CD14-positive monocyte (primary cell): ENCODE data around the gene CNTRL. TPM values are rescaled to one million over a fixed set of nuclear protein-coding genes. Genes with fewer than 3 reads are reported as not detected.

ENCODE experiments used
- DNase-seq, 3 donors: peaks; one replicate each; pipeline ENCODE4 v3.0.0-alpha.2; 2011 to 2022
- H2AFZ ChIP-seq: 2 replicates; pipeline ENCODE4 v1.6.0; 2012; ENCODE audit warnings: mild to moderate bottlenecking, low read depth, low read length, inconsistent platforms; ENCODE audit not compliant: insufficient read depth, poor library complexity, severe bottlenecking
- H3K27ac ChIP-seq, 2 donors: 1 replicate in 1 of 2; 2 replicates in 1 of 2; pipeline ENCODE4 v1.5.1; 2012 to 2013; ENCODE audit warnings: low read length in 2 of 2, control low read depth in 1 of 2, inconsistent platforms in 1 of 2, low read depth in 1 of 2, mild to moderate bottlenecking in 1 of 2
- H3K27me3 ChIP-seq, 2 donors: one replicate each; pipeline versions ENCODE4 v1.6.0 to v1.6.1; 2011 to 2013; ENCODE audit warnings: low read length in 2 of 2; ENCODE audit not compliant: control insufficient read depth in 2 of 2, insufficient read depth in 2 of 2
- H3K36me3 ChIP-seq, 2 donors: replicated peaks in 1 of 2; 1 replicate in 1 of 2; 2 replicates in 1 of 2; pipeline versions ENCODE4 v1.5.1 to v1.6.1; 2012 to 2013; ENCODE audit warnings: low read length in 2 of 2, control low read depth in 1 of 2, inconsistent platforms in 1 of 2, mild to moderate bottlenecking in 1 of 2; ENCODE audit not compliant: insufficient read depth in 2 of 2, control insufficient read depth in 1 of 2
- H3K4me1 ChIP-seq, 2 donors: 1 replicate in 1 of 2; 2 replicates in 1 of 2; pipeline versions ENCODE4 v1.5.1 to v1.6.1; 2012 to 2013; ENCODE audit warnings: low read length in 2 of 2, control low read depth in 1 of 2, inconsistent platforms in 1 of 2, mild to moderate bottlenecking in 1 of 2, moderate library complexity in 1 of 2; ENCODE audit not compliant: insufficient read depth in 2 of 2, control insufficient read depth in 1 of 2
- H3K4me2 ChIP-seq: replicated peaks from 2 replicates; pipeline ENCODE3; 2012; ENCODE audit warnings: low read length, moderate library complexity, mild to moderate bottlenecking; ENCODE audit not compliant: poor library complexity, severe bottlenecking; ENCODE audit errors: extremely low read depth
- H3K4me3 ChIP-seq, 3 experiments: fragments of 200-600 bp in 1 of 3; sonication (generic) in 1 of 3; replicated peaks in 1 of 3; 1 replicate in 2 of 3; 2 replicates in 1 of 3; pipeline ENCODE4 v1.5.1; 2011 to 2013; ENCODE audit warnings: low read length in 3 of 3, mild to moderate bottlenecking in 3 of 3, control low read depth in 2 of 3, low read depth in 2 of 3, inconsistent platforms in 1 of 3, moderate library complexity in 1 of 3
- H3K79me2 ChIP-seq: 2 replicates; pipeline ENCODE4 v1.6.0; 2012; ENCODE audit warnings: mild to moderate bottlenecking, control low read depth, inconsistent platforms, low read length, moderate library complexity; ENCODE audit not compliant: insufficient read depth
- H3K9ac ChIP-seq: 2 replicates; pipeline ENCODE4 v1.6.0; 2017; ENCODE audit warnings: low read length, mild to moderate bottlenecking; ENCODE audit not compliant: insufficient read depth, poor library complexity, severe bottlenecking
- H3K9me3 ChIP-seq, 2 donors: replicated peaks in 1 of 2; 1 replicate in 1 of 2; 2 replicates in 1 of 2; pipeline versions ENCODE4 v1.5.1 to v1.6.1; 2012 to 2013; ENCODE audit warnings: low read length in 2 of 2, control low read depth in 1 of 2; ENCODE audit not compliant: control insufficient read depth in 1 of 2, insufficient read depth in 1 of 2
- H4K20me1 ChIP-seq: 2 replicates; pipeline ENCODE4 v1.6.0; 2012; ENCODE audit warnings: mild to moderate bottlenecking, low read length, control low read depth, moderate library complexity; ENCODE audit not compliant: insufficient read depth
- H3K27ac Mint-ChIP-seq, 7 donors: one replicate each; pipeline ENCODE4 v1.8.0; 2020; ENCODE audit warnings: mild to moderate bottlenecking in 7 of 7, mixed read lengths in 7 of 7, moderate library complexity in 6 of 7, inconsistent platforms in 2 of 7
- H3K27me3 Mint-ChIP-seq, 3 donors: one replicate each; pipeline ENCODE4 v1.8.0; 2021 to 2022; ENCODE audit warnings: low read depth in 3 of 3, mild to moderate bottlenecking in 3 of 3, mixed read lengths in 3 of 3, moderate library complexity in 3 of 3, inconsistent platforms in 1 of 3
- H3K36me3 Mint-ChIP-seq, 2 donors: one replicate each; pipeline ENCODE4 v1.8.0; 2020; ENCODE audit warnings: mixed read lengths in 2 of 2, inconsistent platforms in 1 of 2, mild to moderate bottlenecking in 1 of 2
- H3K4me1 Mint-ChIP-seq: one replicate; pipeline ENCODE4 v1.8.0; 2020; ENCODE audit warnings: mild to moderate bottlenecking, mixed read lengths
- H3K4me3 Mint-ChIP-seq, 2 donors: one replicate each; pipeline ENCODE4 v1.8.0; 2020; ENCODE audit warnings: mild to moderate bottlenecking in 2 of 2, mixed read lengths in 2 of 2, moderate library complexity in 1 of 2
- H3K9me3 Mint-ChIP-seq, 7 donors: one replicate each; pipeline ENCODE4 v1.8.0; 2020 to 2022; ENCODE audit warnings: mixed read lengths in 7 of 7, mild to moderate bottlenecking in 6 of 7, moderate library complexity in 6 of 7, inconsistent platforms in 2 of 7
- CTCF ChIP-seq: fragments of 200-600 bp; IDR thresholded peaks from one replicate; pipeline ENCODE4 v1.8.0; 2022; ENCODE audit warnings: antibody characterized with exemption, mild to moderate bottlenecking
- WGBS: methylation state at CpG from one replicate; pipeline ENCODE4 v1.1.5; 2013; ENCODE audit warnings: missing lambda C conversion rate; ENCODE audit not compliant: insufficient coverage; 5-methylcytosine and 5-hydroxymethylcytosine counted together
- intact Hi-C, 2 donors: fragments of 100-400 bp; cut with micrococcal nuclease; formaldehyde crosslinking; loops; one replicate each; pipeline versions ENCODE4 v1.15.0 to v1.15.1; 2023
- polyA plus RNA-seq, 3 donors: library from polyadenylated mRNA; depleted of rRNA in 1 of 3; unstranded in 2 of 3; stranded (reverse) in 1 of 3; fragments of 300-500 nt in 2 of 3; fragments of >200 nt in 1 of 3; fragmentation: Illumina TruSeq in 2 of 3; gene quantifications; 1 replicate in 2 of 3; 2 replicates in 1 of 3; pipeline ENCODE4 v1.2.3, GENCODE V29; 2012 to 2021

Gene CNTRL
- polyA plus RNA-seq, 3 donors = 3.9 to 26.8 (median 4.8) TPM

GRCh38 chr9:121075251-121076036 is 689 bp downstream of the CNTRL start:
- no peaks in the 10 kb centered on the region for H3K9me3 ChIP-seq
- H3K9ac ChIP-seq = peak overlapping the region; percentile 90
- peaks cover 8 to 9% of the 10 kb centered on the region in 2 donors for H3K36me3 ChIP-seq
- DNase-seq = peak; percentile 35 to 66 (median 49)
- H3K79me2 ChIP-seq = peaks cover 82% of the 10 kb centered on the region
- peak overlapping the region; percentile 98 for H2AFZ ChIP-seq
- intact Hi-C loops = no loop called here
- H3K4me3 ChIP-seq = peak overlapping the region; percentile 71 to 90 (median 85)
- H3K27me3 Mint-ChIP-seq = no peaks in the 10 kb centered on the region
- peaks cover 47 to 53% of the 10 kb centered on the region in 2 donors for H3K4me1 ChIP-seq
- peak overlapping the region; percentile 88 for H3K4me2 ChIP-seq
- H3K27me3 ChIP-seq = no peaks in the 10 kb centered on the region
- WGBS = 0% methylated on average over 15 of the region's 19 CpGs
- H4K20me1 ChIP-seq = peaks cover 28% of the 10 kb centered on the region
- peaks cover 5 to 8% of the 10 kb centered on the region in 2 donors for H3K36me3 Mint-ChIP-seq
- TF ChIP-seq CTCF = no peak
- H3K27ac Mint-ChIP-seq = peak overlapping the region; percentile 88 to 99 (median 97)
- peaks cover 53% of the 10 kb centered on the region for H3K4me1 Mint-ChIP-seq
- peak overlapping the region; percentile 97 to 99 for H3K4me3 Mint-ChIP-seq
- H3K9me3 Mint-ChIP-seq = no peaks in the 10 kb centered on the region
- peak overlapping the region; percentile 83 to 97 for H3K27ac ChIP-seq

- peak overlapping the region in 1 of 2 donors; percentile 5 for H3K27ac ChIP-seq
- H3K9me3 ChIP-seq = no peaks in the 10 kb centered on the region
- H2AFZ ChIP-seq = no peak overlapping the region
- H3K27ac Mint-ChIP-seq = peak overlapping the region in 2 of 7 donors; percentile 87 to 90
- H3K4me2 ChIP-seq = no peak overlapping the region
- no peak overlapping the region for H3K4me3 ChIP-seq
- no peaks in the 10 kb centered on the region for H3K27me3 ChIP-seq
- peaks cover 100% of the 10 kb centered on the region for H3K79me2 ChIP-seq
- no CpG with 5 or more reads among the region's 1 CpG for WGBS
- H3K9ac ChIP-seq = no peak overlapping the region
- no peaks in the 10 kb centered on the region for H3K4me1 ChIP-seq
- no peak for DNase-seq
- no peak overlapping the region for H3K4me3 Mint-ChIP-seq
- peaks cover 43% of the 10 kb centered on the region for H4K20me1 ChIP-seq
- no peak for TF ChIP-seq CTCF
- no peaks in the 10 kb centered on the region for H3K27me3 Mint-ChIP-seq
- intact Hi-C loops = no loop called here
- no peaks in the 10 kb centered on the region for H3K9me3 Mint-ChIP-seq
- peaks cover 51 to 75% of the 10 kb centered on the region in 2 donors for H3K36me3 ChIP-seq
- peaks cover 47 to 58% of the 10 kb centered on the region in 2 donors for H3K36me3 Mint-ChIP-seq
- H3K4me1 Mint-ChIP-seq = peaks cover 17% of the 10 kb centered on the region
These were observed 7.3 kb downstream of the CNTRL start for GRCh38 chr9:121082075-121082474.
